K562 (cell line): ENCODE measurements around the gene PLBD1. TPM values are rescaled to one million over a fixed set of nuclear protein-coding genes. Genes with fewer than 3 reads are reported as not detected.

ENCODE experiments used
- CGGBP1 ChIP-seq: fragments of 250-450 bp; sonication (Bioruptor Pico); IDR thresholded peaks from 2 replicates; pipeline ENCODE4 v1.9.0; 2021; ENCODE audit warnings: mild to moderate bottlenecking
- DLX4 ChIP-seq: fragments of 250-450 bp; sonication (Bioruptor Pico); IDR thresholded peaks from 2 replicates; pipeline ENCODE4 v1.6.1; 2021; ENCODE audit warnings: mild to moderate bottlenecking
- ETV5 ChIP-seq: sonication (generic); formaldehyde crosslinking; IDR thresholded peaks from 2 replicates; pipeline ENCODE4 v1.4.0; 2020; ENCODE audit warnings: low read depth, mild to moderate bottlenecking, missing genetic modification reagents
- EZH2 ChIP-seq: IDR thresholded peaks from 2 replicates; pipeline ENCODE4 v1.6.1; 2012; ENCODE audit warnings: low read depth, mild to moderate bottlenecking, inconsistent platforms, low read length, borderline replicate concordance
- MAX ChIP-seq: sonication (generic); formaldehyde crosslinking; IDR thresholded peaks from 2 replicates; pipeline ENCODE4 v1.9.0; 2022; ENCODE audit warnings: mild to moderate bottlenecking, missing genetic modification reagents
- SMARCC2 ChIP-seq: fragments of 450-650 bp; IDR thresholded peaks from 2 replicates; pipeline ENCODE4 v1.6.1; 2017; ENCODE audit warnings: antibody characterized with exemption, moderate library complexity, mild to moderate bottlenecking, low read depth
- TRIM24 ChIP-seq, 2 experiments: fragments of 450-650 bp; IDR thresholded peaks; 2 replicates each; pipeline ENCODE4 v1.6.1; 2016
- TSHZ1 ChIP-seq: fragments of 250-450 bp; sonication (Bioruptor Pico); IDR thresholded peaks from 2 replicates; pipeline ENCODE4 v1.4.0; 2020; ENCODE audit warnings: mild to moderate bottlenecking, moderate library complexity
- UBTF ChIP-seq, 2 experiments: IDR thresholded peaks; 2 replicates each; pipeline ENCODE4 v1.6.1; 2012; ENCODE audit warnings: improper control_type of control experiment in 2 of 2, low read depth in 2 of 2, low read length in 2 of 2, borderline replicate concordance in 1 of 2
- ZBTB49 ChIP-seq: sonication (generic); formaldehyde crosslinking; IDR thresholded peaks from 2 replicates; pipeline ENCODE4 v1.8.0; 2022; ENCODE audit warnings: missing genetic modification reagents, mild to moderate bottlenecking, borderline replicate concordance
- ZNF232 ChIP-seq: sonication (generic); formaldehyde crosslinking; IDR thresholded peaks from 2 replicates; pipeline ENCODE4 v1.8.0; 2022; ENCODE audit warnings: mild to moderate bottlenecking, missing genetic modification reagents
- ZNF707 ChIP-seq: fragments of 250-450 bp; sonication (Bioruptor Pico); conservative IDR thresholded peaks from 2 replicates; pipeline ENCODE4 v1.8.0; 2022; ENCODE audit warnings: inconsistent platforms, mild to moderate bottlenecking, moderate library complexity
- polyA plus RNA-seq, 8 experiments: library from polyadenylated mRNA; depleted of rRNA in 4 of 8; stranded (reverse) in 5 of 8; unstranded in 3 of 8; fragments of >200 nt; fragmentation: Nextera tagmentation in 2 of 8; fragmentation: Illumina TruSeq in 1 of 8; extraction: Ambion mirVana in 2 of 8; extraction: Trizol in 1 of 8; gene quantifications; 2 replicates each; pipeline versions ENCODE4 v1.2.1 to v1.2.3, GENCODE V29; 2011 to 2014; ENCODE audit warnings: inconsistent platforms in 1 of 8, missing spikeins in 1 of 8
- total RNA-seq, 7 experiments: library from RNA; depleted of rRNA in 6 of 7; stranded (reverse); fragments of >200 nt in 6 of 7; fragmentation: Illumina TruSeq in 2 of 7; extraction: Trizol in 2 of 7; gene quantifications; 2 replicates each; pipeline versions ENCODE4 v1.2.1 to v1.2.3, GENCODE V29; 2011 to 2021; ENCODE audit warnings: low replicate concordance in 1 of 7

PLBD1 gene
- total and polyA plus RNA-seq, 9 of the 15 experiments (the other 6 are each of a cell fraction or from before 2014, with no cell fraction given), result 7.1 to 37.0 (median 20.6) TPM

GRCh38 chr12:14563046-14563445 is 4.6 kb downstream of the PLBD1 start (continued):
- TF ChIP-seq ZBTB49 (CRISPR knock-in tag) (no peak), TSHZ1 (CRISPR knock-in tag) (no peak), DLX4 (CRISPR knock-in tag) (no peak), TRIM24 (IDR thresholded peaks at IDR 0.05) (no peak), EZH2 (no peak), UBTF (IDR thresholded peaks at IDR 0.05; ENCODE audit: borderline replicate concordance in 1 of 2, low read depth in 2 of 2, low read length in 2 of 2) (no peak), ZNF232 (CRISPR knock-in tag) (no peak), ETV5 (no peak), CGGBP1 (no peak), MAX (CRISPR knock-in tag) (no peak), ZNF707 (CRISPR knock-in tag) (no peak), SMARCC2 (no peak)
- TF ChIP-seq, all 486 proteins: peak for 0
